ENCODE data around the gene ARFIP1. TPM values are rescaled to one million over a fixed set of nuclear protein-coding genes. Genes with fewer than 3 reads are reported as not detected.

ARFIP1 gene
- total RNA-seq, 4 donors from 2014 or later, result 24.3 to 38.3 (median 27.0) TPM

DNA sequence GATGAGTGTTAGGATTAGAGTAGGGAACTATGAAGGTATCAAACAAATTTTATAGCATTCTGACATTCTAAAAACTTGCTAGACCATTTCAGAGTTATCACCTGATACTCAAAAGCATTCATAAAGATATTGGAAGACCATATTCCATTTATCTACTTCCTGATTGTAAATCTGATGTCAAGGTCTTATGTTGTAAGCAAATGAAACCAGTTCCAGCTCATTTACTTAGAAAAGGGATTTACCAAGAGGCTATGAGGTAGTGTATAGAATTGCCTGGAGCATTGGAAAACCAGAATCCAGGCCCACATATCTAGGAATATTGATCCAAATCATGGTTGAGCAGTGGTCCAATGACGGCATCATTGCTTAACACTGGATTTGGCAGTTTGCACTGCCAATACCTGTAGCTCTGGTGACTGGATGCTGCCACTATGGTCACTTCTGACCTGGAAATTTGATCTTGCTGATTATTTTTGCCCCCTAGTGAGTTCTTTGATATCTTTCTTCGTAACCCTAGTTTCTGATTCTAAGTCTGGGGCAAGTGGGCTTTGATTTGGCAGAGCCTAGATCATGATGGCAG, 25.4 kb downstream of the ARFIP1 start:
- H3K4me3 ChIP-seq, result no peak overlapping the region
- TF ChIP-seq, protein P1, sequence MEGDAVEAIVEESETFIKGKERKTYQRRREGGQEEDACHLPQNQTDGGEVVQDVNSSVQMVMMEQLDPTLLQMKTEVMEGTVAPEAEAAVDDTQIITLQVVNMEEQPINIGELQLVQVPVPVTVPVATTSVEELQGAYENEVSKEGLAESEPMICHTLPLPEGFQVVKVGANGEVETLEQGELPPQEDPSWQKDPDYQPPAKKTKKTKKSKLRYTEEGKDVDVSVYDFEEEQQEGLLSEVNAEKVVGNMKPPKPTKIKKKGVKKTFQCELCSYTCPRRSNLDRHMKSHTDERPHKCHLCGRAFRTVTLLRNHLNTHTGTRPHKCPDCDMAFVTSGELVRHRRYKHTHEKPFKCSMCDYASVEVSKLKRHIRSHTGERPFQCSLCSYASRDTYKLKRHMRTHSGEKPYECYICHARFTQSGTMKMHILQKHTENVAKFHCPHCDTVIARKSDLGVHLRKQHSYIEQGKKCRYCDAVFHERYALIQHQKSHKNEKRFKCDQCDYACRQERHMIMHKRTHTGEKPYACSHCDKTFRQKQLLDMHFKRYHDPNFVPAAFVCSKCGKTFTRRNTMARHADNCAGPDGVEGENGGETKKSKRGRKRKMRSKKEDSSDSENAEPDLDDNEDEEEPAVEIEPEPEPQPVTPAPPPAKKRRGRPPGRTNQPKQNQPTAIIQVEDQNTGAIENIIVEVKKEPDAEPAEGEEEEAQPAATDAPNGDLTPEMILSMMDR (IDR thresholded peaks at IDR 0.05), result no peak
- TF ChIP-seq POLR2AphosphoS5 (IDR thresholded peaks at IDR 0.05), result no peak
- no peak for TF ChIP-seq POLR2A (IDR thresholded peaks at IDR 0.05)
- no peak for TF ChIP-seq EP300 (IDR thresholded peaks at IDR 0.05)
- peaks cover 20% of the 10 kb centered on the region for H3K4me1 ChIP-seq
- H3K27me3 ChIP-seq, result no peaks in the 10 kb centered on the region
- no peak for DNase-seq (ENCODE audit: low spot score in 2 of 2)
- no peak overlapping the region for H3K27ac ChIP-seq
- no peaks in the 10 kb centered on the region for H3K9me3 ChIP-seq
- 76% methylated on average over 2 of the region's 2 CpGs for WGBS
- H3K36me3 ChIP-seq, result no peaks in the 10 kb centered on the region

DNA sequence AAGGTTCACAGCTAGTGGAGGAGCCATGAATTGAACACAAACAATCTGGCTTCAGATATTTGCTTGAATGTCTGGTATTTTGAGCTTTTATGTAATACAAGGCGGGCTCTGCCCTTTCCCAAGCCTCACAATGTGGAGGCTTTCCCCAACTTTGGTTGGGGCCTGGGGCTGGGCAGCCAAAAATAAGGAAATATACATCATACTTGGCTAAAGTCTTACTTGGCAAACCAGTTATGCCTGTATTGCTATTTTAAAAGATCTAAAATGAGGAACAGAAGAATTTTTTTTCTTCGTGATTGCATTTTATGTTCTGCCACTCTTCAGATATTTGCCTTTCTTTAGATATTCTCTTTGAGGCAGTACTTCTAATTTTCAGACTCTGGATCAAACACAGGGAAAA, 26.1 kb downstream of the ARFIP1 start:
- H3K4me3 ChIP-seq, result no peak overlapping the region
- H3K36me3 ChIP-seq, result no peaks in the 10 kb centered on the region
- 60% methylated on average over 2 of the region's 2 CpGs for WGBS
- TF ChIP-seq, protein P1 (IDR thresholded peaks at IDR 0.05), result no peak
- TF ChIP-seq EP300 (IDR thresholded peaks at IDR 0.05) (no peak), POLR2A (IDR thresholded peaks at IDR 0.05) (no peak), POLR2AphosphoS5 (IDR thresholded peaks at IDR 0.05) (no peak)
- no peaks in the 10 kb centered on the region for H3K9me3 ChIP-seq
- H3K27ac ChIP-seq, result no peak overlapping the region
- H3K27me3 ChIP-seq, result no peaks in the 10 kb centered on the region
- peaks cover 20% of the 10 kb centered on the region for H3K4me1 ChIP-seq
- no peak for DNase-seq (ENCODE audit: low spot score in 2 of 2)

DNA sequence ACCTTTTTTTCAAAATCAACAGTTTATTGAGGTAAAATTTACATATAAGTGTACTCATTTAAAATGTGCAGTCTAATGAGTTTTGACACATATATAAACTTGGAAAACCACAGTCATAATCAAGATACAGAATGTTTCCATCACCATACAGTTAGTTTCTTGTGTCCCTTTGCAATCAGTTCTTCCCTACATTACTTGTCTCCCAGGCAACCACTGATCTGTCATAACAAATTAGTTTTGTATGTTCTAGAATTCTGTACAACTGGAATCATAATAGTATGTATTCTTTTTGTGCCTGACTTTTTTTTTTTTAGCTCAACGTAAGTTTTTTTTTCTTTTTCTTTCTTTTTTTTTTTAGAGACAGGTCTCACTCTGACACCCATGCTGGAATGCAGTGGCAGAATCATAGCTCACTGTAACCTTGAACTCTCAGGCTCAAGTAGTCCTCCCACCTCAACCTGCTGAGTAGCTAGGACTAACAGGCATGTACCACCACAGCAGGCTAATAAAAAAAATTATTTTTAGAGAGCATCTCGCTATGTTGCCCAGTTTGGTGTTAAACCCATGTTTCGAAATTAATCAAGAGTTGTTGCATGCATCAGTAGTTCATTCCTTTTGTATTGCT, 26.9 kb downstream of the ARFIP1 start:
- Histone ChIP-seq H3K36me3 (no peaks in the 10 kb centered on the region), H3K27ac (no peak overlapping the region), H3K9me3 (no peaks in the 10 kb centered on the region), H3K4me3 (no peak overlapping the region), H3K4me1 (peaks cover 20% of the 10 kb centered on the region), H3K27me3 (no peaks in the 10 kb centered on the region)
- no peak for DNase-seq (ENCODE audit: low spot score in 2 of 2)
- TF ChIP-seq POLR2A (IDR thresholded peaks at IDR 0.05) (no peak), POLR2AphosphoS5 (IDR thresholded peaks at IDR 0.05) (no peak), EP300 (IDR thresholded peaks at IDR 0.05) (no peak)
- TF ChIP-seq, protein P1 (IDR thresholded peaks at IDR 0.05), result no peak
- WGBS, result 76% methylated on average over 3 of the region's 3 CpGs

DNA sequence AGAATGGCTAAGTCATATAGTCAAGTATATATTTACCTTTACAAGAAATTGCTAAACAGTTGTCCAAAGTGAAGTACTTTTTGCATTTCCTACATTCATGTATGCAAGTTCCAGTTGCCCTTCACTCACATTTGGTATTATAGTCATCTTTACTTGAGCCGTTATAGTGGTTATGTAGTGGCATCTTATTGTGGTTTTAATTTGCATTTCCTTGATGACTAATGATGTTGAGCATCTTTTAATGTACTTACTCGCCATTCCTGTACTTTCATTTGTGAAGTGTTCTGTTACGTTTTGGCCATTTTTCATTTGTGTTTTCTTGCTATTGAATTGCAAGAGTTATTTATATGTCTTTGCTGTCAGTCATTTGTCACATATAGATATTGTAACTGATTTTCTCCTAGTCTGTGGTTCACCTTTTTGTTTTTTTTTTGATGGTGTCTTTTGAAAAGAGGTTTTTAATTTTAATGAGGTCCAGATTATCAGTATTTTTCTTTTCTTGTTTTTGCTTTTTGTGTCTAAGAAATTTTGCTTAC, 27.6 kb downstream of the ARFIP1 start:
- H3K4me3 ChIP-seq, result no peak overlapping the region
- H3K4me1 ChIP-seq, result peaks cover 20% of the 10 kb centered on the region
- TF ChIP-seq POLR2A (IDR thresholded peaks at IDR 0.05) (no peak), EP300 (IDR thresholded peaks at IDR 0.05) (no peak), POLR2AphosphoS5 (IDR thresholded peaks at IDR 0.05) (no peak)
- TF ChIP-seq, protein P1 (IDR thresholded peaks at IDR 0.05), result no peak

DNA sequence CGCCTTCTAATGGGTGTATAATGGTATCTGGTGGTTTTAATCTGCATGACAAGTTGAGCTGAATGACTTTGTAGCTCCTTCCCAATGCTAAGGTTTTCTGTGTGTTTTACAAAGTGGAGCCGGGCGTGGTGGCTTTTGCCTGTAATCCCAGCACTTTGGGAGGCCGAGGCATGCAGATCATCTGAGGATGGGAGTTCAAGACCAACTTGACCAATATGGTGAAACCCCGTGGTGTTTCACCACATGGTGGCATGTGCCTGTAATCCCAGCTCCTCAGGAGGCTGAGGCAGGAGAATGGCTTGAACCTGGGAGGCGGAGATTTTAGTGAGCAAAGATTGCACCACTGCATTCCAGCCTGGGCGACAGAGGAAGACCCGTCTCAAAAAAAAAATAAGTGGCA, 28.9 kb downstream of the ARFIP1 start:
- Histone ChIP-seq H3K4me1 (peaks cover 20% of the 10 kb centered on the region), H3K4me3 (no peak overlapping the region), H3K27me3 (no peaks in the 10 kb centered on the region), H3K36me3 (no peaks in the 10 kb centered on the region), H3K9me3 (no peaks in the 10 kb centered on the region), H3K27ac (no peak overlapping the region)
- 93% methylated on average over 8 of the region's 8 CpGs for WGBS
- DNase-seq (ENCODE audit: low spot score in 2 of 2), result no peak
- TF ChIP-seq POLR2AphosphoS5 (IDR thresholded peaks at IDR 0.05) (no peak), EP300 (IDR thresholded peaks at IDR 0.05) (no peak), POLR2A (IDR thresholded peaks at IDR 0.05) (no peak)
- TF ChIP-seq, protein P1 (IDR thresholded peaks at IDR 0.05), result no peak

More for the DNA sequence above, 27.6 kb downstream of the ARFIP1 start:
- Histone ChIP-seq H3K36me3 (no peaks in the 10 kb centered on the region), H3K9me3 (no peaks in the 10 kb centered on the region), H3K27me3 (no peaks in the 10 kb centered on the region), H3K27ac (no peak overlapping the region)
- no peak for DNase-seq (ENCODE audit: low spot score in 2 of 2)
- 79% methylated on average over 3 of the region's 3 CpGs for WGBS
